ENCODE data around the gene CRYZL1.
"Not testable (repeated sequence)": the region's sequence is repeated elsewhere in the genome, so short reads cannot be mapped to it uniquely, and the experiment has no call there.

The CRYZL1 gene

GRCh38 chr21:33588485-33589335 is 52.8 kb downstream of the CRYZL1 start, which contains the start of gene DONSON:
DONSON (minus strand) TSS chr21:33588684; CDS start chr21:33588641, 43 bp downstream.
- TF ChIP-seq, protein P1, sequence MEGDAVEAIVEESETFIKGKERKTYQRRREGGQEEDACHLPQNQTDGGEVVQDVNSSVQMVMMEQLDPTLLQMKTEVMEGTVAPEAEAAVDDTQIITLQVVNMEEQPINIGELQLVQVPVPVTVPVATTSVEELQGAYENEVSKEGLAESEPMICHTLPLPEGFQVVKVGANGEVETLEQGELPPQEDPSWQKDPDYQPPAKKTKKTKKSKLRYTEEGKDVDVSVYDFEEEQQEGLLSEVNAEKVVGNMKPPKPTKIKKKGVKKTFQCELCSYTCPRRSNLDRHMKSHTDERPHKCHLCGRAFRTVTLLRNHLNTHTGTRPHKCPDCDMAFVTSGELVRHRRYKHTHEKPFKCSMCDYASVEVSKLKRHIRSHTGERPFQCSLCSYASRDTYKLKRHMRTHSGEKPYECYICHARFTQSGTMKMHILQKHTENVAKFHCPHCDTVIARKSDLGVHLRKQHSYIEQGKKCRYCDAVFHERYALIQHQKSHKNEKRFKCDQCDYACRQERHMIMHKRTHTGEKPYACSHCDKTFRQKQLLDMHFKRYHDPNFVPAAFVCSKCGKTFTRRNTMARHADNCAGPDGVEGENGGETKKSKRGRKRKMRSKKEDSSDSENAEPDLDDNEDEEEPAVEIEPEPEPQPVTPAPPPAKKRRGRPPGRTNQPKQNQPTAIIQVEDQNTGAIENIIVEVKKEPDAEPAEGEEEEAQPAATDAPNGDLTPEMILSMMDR (IDR thresholded peaks at IDR 0.05; ENCODE audit: extremely low read depth, missing control alignments) = no peak
- DNase-seq (ENCODE audit: low spot score) = peak; percentile 98

DNA sequence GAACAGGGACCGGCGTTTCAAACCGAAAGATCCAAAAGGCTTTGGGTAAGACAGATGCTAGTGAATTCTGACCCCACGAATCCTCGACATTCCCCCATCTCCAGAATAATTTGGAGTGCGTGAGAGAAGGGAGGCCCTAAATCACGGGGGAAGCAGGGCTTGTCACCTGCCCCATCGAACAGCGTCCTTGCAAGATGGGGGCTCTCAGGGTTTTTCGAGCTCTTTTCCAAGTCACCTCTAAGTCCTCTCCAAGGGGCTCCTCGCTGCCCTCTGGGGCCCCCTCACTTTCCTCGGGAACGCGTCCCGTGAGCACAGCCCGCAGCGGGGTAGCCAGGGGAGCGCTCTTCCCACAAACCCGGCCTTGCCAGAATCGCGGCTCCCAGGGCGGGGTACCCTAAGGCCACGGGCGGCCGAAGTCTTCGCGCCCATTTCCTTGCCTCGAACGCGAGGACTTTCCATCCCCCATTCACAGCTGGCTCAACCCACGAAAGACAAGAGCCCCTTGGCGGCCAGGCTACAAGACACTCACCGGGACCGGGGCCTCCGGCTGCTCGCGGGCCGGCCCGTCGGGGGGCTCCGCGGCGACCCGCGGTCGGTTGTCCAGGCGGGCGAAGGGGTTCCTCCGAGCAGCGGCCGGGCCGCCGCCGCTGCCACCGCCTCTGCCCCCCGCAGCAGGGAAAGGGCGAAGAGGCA is 53.6 kb downstream of the CRYZL1 start:
- no peak for DNase-seq (ENCODE audit: low spot score)
- TF ChIP-seq, protein P1 (IDR thresholded peaks at IDR 0.05; ENCODE audit: extremely low read depth, missing control alignments) = no peak

DNA sequence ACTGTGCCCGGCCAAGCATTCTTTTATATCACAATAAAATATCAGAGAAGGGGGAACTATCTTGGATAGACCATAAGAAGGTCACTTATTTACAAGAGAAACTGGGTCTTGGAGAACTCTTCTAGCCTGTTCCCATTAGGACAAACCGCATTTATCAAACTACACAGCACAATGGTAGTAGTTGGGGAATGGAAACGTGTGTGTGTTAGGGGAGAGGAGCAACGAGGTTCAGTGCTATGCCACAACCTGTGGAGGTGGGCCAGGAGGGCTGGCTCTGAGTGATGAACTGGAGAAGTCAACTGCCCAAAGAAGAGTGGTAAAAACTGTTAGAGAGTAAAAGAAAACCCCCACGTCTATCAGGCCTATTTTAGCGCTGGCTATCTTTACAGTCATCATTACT is 54.6 kb downstream of the CRYZL1 start:
- DNase-seq (ENCODE audit: low spot score) = no peak
- TF ChIP-seq, protein P1 (IDR thresholded peaks at IDR 0.05; ENCODE audit: extremely low read depth, missing control alignments) = no peak

DNA sequence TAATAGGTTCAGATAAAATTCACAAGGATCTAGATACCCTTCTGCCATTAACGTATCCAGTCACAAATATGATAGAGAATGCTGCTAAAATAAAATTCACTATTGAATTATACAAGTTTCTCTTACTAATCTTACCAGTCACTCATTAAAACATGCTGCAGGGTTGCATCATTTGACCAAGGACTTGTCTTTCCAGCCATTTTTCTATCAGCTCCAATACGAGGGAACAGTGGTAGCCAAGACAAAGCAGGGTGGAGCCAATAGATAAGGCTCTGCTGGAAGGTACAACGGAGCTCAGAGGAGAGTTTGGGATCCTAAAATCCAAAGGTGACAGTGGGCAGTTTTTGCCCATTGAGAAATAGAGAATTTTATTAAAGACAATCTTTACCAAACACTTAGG is 57.1 kb downstream of the CRYZL1 start:
- no peak for DNase-seq (ENCODE audit: low spot score)
- TF ChIP-seq, protein P1 (IDR thresholded peaks at IDR 0.05; ENCODE audit: extremely low read depth, missing control alignments) = no peak

- DNase-seq (ENCODE audit: low spot score) = no peak
- TF ChIP-seq, protein P1 (IDR thresholded peaks at IDR 0.05; ENCODE audit: extremely low read depth, missing control alignments) = no peak
These were observed 62.5 kb downstream of the CRYZL1 start for GRCh38 chr21:33578959-33579542.

- DNase-seq (ENCODE audit: low spot score) = no peak
- TF ChIP-seq, protein P1 (IDR thresholded peaks at IDR 0.05; ENCODE audit: extremely low read depth, missing control alignments) = no peak
These were observed 63.3 kb downstream of the CRYZL1 start for GRCh38 chr21:33578214-33578613.

GRCh38 chr21:33576741-33577141 is 64.8 kb downstream of the CRYZL1 start:
- not testable (repeated sequence) for DNase-seq (ENCODE audit: low spot score)

All from GM20000 (cell line).